DOHH2 (cell line): ENCODE measurements around the gene TNIP3.

Experiments used
- H3F3A ChIP-seq: fragments of 200-600 bp; sonication (generic), shearing (Covaris generic); 2 replicates; pipeline ENCODE4 v1.6.0; 2016; ENCODE audit warnings: antibody characterized with exemption, mild to moderate bottlenecking; ENCODE audit not compliant: control insufficient read depth, insufficient read depth
- H3K27ac ChIP-seq: fragments of 200-600 bp; sonication (generic); 2 replicates; pipeline ENCODE4 v1.5.1; 2014; ENCODE audit warnings: low read depth, mild to moderate bottlenecking, low read length, moderate library complexity
- H3K27me3 ChIP-seq: fragments of 200-600 bp; sonication (generic); 2 replicates; pipeline ENCODE4 v1.6.1; 2014; ENCODE audit warnings: mild to moderate bottlenecking, low read length, mixed read lengths; ENCODE audit not compliant: control insufficient read depth
- H3K36me3 ChIP-seq: fragments of 200-600 bp; sonication (generic); 2 replicates; pipeline ENCODE4 v1.6.1; 2014; ENCODE audit warnings: mild to moderate bottlenecking, low read length, moderate library complexity, mixed read lengths; ENCODE audit not compliant: control insufficient read depth
- H3K4me1 ChIP-seq: fragments of 200-600 bp; sonication (generic); 2 replicates; pipeline ENCODE4 v1.6.1; 2014; ENCODE audit warnings: mild to moderate bottlenecking, low read length, mixed read lengths; ENCODE audit not compliant: control insufficient read depth
- H3K4me2 ChIP-seq: fragments of 200-600 bp; sonication (generic); 2 replicates; pipeline ENCODE4 v1.6.0; 2014; ENCODE audit warnings: mild to moderate bottlenecking, low read length, moderate library complexity
- H3K4me3 ChIP-seq: fragments of 200-600 bp; sonication (generic); 2 replicates; pipeline ENCODE4 v1.5.1; 2014; ENCODE audit warnings: mild to moderate bottlenecking, low read length, mixed read lengths
- H3K79me2 ChIP-seq: fragments of 200-600 bp; sonication (generic); 2 replicates; pipeline ENCODE4 v1.6.1; 2014; ENCODE audit warnings: mild to moderate bottlenecking, low read length, mixed read lengths; ENCODE audit not compliant: control insufficient read depth
- H3K9me2 ChIP-seq: fragments of 200-600 bp; sonication (generic); replicated peaks from 2 replicates; pipeline ENCODE4 v1.6.1; 2014; ENCODE audit warnings: mild to moderate bottlenecking, low read length, mixed read lengths; ENCODE audit not compliant: control insufficient read depth
- H3K9me3 ChIP-seq: fragments of 200-600 bp; sonication (generic); 2 replicates; pipeline ENCODE4 v1.6.1; 2014; ENCODE audit warnings: antibody characterized with exemption, low read length, mixed read lengths; ENCODE audit not compliant: control insufficient read depth, insufficient read depth
- H4K20me1 ChIP-seq: fragments of 200-600 bp; sonication (generic); 2 replicates; pipeline ENCODE4 v1.6.0; 2014; ENCODE audit warnings: low read depth, mild to moderate bottlenecking, antibody characterized with exemption, low read length, moderate library complexity; ENCODE audit not compliant: control insufficient read depth, insufficient read depth
- EZH2phosphoT487 ChIP-seq: fragments of 200-600 bp; sonication (generic); IDR thresholded peaks from 2 replicates; pipeline ENCODE4 v1.6.1; 2017; ENCODE audit warnings: borderline replicate concordance, mild to moderate bottlenecking, antibody characterized with exemption, low read length, moderate library complexity, mixed read lengths
- TF ChIP-seq, protein P1 (sequence below): fragments of 200-600 bp; sonication (generic); IDR thresholded peaks from one replicate; pipeline ENCODE4 v1.5.1; 2014; ENCODE audit warnings: antibody characterized with exemption, mild to moderate bottlenecking, low read depth, low read length; ENCODE audit not compliant: poor library complexity, severe bottlenecking

The TNIP3 gene

DNA sequence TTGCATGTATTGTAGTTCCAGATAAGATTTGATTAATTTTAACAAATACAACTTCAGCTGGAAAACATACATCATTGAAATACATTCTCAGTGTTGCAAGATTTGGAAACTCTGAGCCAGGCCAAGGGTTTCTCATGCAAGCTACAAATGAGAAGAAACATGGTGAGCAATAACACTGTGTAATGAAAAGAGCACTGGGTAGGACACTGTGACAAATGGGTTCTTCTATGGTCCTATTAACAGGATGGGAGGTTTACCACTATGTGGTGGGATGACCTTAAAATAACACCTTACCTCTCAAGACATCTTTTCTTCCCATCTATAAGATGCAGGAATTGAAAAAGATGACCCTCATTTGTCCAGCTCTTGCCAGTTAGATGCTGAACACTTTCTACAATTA lies 72.2 kb downstream of the TNIP3 start:
- Histone ChIP-seq H4K20me1 (no peaks in the 10 kb centered on the region), H3K27me3 (no peaks in the 10 kb centered on the region), H3K79me2 (no peaks in the 10 kb centered on the region), H3K9me3 (no peaks in the 10 kb centered on the region), H3K9me2 (no peaks in the 10 kb centered on the region), H3F3A (no peaks in the 10 kb centered on the region), H3K4me2 (no peak overlapping the region), H3K27ac (no peak overlapping the region), H3K36me3 (no peaks in the 10 kb centered on the region), H3K4me3 (no peak overlapping the region), H3K4me1 (no peaks in the 10 kb centered on the region)
- TF ChIP-seq, protein P1, sequence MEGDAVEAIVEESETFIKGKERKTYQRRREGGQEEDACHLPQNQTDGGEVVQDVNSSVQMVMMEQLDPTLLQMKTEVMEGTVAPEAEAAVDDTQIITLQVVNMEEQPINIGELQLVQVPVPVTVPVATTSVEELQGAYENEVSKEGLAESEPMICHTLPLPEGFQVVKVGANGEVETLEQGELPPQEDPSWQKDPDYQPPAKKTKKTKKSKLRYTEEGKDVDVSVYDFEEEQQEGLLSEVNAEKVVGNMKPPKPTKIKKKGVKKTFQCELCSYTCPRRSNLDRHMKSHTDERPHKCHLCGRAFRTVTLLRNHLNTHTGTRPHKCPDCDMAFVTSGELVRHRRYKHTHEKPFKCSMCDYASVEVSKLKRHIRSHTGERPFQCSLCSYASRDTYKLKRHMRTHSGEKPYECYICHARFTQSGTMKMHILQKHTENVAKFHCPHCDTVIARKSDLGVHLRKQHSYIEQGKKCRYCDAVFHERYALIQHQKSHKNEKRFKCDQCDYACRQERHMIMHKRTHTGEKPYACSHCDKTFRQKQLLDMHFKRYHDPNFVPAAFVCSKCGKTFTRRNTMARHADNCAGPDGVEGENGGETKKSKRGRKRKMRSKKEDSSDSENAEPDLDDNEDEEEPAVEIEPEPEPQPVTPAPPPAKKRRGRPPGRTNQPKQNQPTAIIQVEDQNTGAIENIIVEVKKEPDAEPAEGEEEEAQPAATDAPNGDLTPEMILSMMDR: no peak
- TF ChIP-seq EZH2phosphoT487: no peak

DNA sequence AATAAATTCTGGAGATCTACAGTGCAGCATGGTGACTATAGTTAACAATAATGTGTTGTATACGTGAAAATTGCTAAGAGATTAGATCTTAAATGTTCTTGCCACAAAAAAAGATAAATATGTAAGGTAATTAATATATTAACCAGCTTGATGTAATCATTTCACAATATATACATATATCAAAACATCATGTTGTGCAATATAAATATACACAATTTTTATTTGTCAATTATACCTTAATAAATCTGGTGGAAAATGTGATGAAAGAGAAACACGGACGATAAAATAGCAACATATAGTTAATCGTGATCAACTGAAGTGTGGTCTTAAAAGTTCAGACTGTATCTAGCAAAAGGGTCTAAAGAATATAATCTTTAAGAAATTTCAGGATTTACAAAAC lies 75.3 kb downstream of the TNIP3 start:
- no peaks in the 10 kb centered on the region for H3K4me1 ChIP-seq
- H3K4me2 ChIP-seq: no peak overlapping the region
- no peaks in the 10 kb centered on the region for H3K9me3 ChIP-seq
- no peaks in the 10 kb centered on the region for H3F3A ChIP-seq
- H3K36me3 ChIP-seq: no peaks in the 10 kb centered on the region
- no peaks in the 10 kb centered on the region for H3K79me2 ChIP-seq
- H3K27ac ChIP-seq: no peak overlapping the region
- no peaks in the 10 kb centered on the region for H3K27me3 ChIP-seq
- TF ChIP-seq, protein P1: no peak
- H3K4me3 ChIP-seq: no peak overlapping the region
- no peaks in the 10 kb centered on the region for H3K9me2 ChIP-seq
- no peaks in the 10 kb centered on the region for H4K20me1 ChIP-seq
